T-helper 17 cell (primary cell): ENCODE results near the gene MEDAG. TPM values are rescaled to one million over a fixed set of nuclear protein-coding genes. Genes with fewer than 3 reads are reported as not detected.

ENCODE experiments used
- ATAC-seq: fragments of 150-1000 bp; cut with Tn5 transposase; 2 replicates; pipeline ENCODE4 v1.10.0; 2021; ENCODE audit warnings: mild to moderate bottlenecking, moderate library complexity
- DNase-seq, 3 donors: peaks; one replicate each; pipeline versions ENCODE4 v3.0.0 to v3.0.0-alpha.2; 2020 to 2021
- H3K9me3 ChIP-seq: one replicate; pipeline ENCODE4 v1.7.0; 2013; ENCODE audit warnings: low read length, mild to moderate bottlenecking; ENCODE audit not compliant: control insufficient read depth, poor library complexity, severe bottlenecking
- H3K27ac Mint-ChIP-seq: one replicate; pipeline ENCODE4 v1.8.0; 2022; ENCODE audit warnings: mild to moderate bottlenecking, moderate library complexity, mixed read lengths
- H3K27me3 Mint-ChIP-seq: one replicate; pipeline ENCODE4 v1.8.0; 2022; ENCODE audit warnings: mixed read lengths
- H3K36me3 Mint-ChIP-seq: one replicate; pipeline ENCODE4 v1.8.0; 2022; ENCODE audit warnings: low read depth, mixed read lengths
- H3K4me1 Mint-ChIP-seq: one replicate; pipeline ENCODE4 v1.8.0; 2022; ENCODE audit warnings: mild to moderate bottlenecking, mixed read lengths
- H3K4me3 Mint-ChIP-seq: one replicate; pipeline ENCODE4 v1.8.0; 2022; ENCODE audit warnings: mild to moderate bottlenecking, moderate library complexity, mixed read lengths
- total RNA-seq, 4 donors: library from RNA in 2 of 4; stranded (reverse) in 2 of 4; gene quantifications; one replicate each; pipeline ENCODE4 v1.2.3 and lab custom pipeline; 2022 to 2026

Gene MEDAG
- total RNA-seq, 2 donors from 2014 or later: not detected

DNA sequence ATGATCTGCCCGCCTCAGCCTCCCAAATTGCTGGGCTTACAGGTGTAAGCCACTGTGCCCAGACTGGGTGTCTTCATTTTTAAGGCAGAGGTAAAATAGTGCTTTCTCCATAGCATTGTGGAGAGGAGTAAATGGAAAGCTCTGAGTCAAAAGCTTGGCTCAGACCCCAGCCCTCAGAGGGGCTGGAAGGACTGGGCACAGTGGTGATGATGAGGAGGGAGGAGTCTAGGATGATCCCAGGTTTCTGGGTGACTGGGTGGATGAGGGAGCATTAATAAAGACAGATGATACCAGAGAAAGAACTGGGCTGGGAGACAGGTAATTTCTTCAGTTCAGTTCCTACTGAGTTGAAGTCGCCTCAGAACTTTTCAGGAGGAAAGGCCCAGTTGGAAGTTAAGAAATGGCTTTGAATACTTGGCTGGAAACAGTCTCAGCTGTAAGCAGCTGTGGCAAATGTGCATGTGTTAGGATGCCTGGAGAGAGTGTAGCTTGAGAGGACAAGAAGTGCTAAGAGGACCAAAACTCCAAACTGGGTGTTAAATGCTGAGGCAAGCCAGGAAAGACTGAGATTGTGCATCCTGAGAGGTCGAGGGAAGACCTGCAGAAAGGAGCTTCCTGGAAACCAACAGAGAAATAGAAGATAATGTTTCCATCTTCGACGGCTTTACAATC is 37.1 kb upstream of the MEDAG start:
- Mint-ChIP-seq H3K27ac (no peak overlapping the region), H3K27me3 (peaks cover 39% of the 10 kb centered on the region), H3K4me3 (no peak overlapping the region), H3K36me3 (peaks cover 4% of the 10 kb centered on the region), H3K4me1 (peaks cover 4% of the 10 kb centered on the region)
- DNase-seq: no peak
- H3K9me3 ChIP-seq: no peaks in the 10 kb centered on the region
- no peak for ATAC-seq

DNA sequence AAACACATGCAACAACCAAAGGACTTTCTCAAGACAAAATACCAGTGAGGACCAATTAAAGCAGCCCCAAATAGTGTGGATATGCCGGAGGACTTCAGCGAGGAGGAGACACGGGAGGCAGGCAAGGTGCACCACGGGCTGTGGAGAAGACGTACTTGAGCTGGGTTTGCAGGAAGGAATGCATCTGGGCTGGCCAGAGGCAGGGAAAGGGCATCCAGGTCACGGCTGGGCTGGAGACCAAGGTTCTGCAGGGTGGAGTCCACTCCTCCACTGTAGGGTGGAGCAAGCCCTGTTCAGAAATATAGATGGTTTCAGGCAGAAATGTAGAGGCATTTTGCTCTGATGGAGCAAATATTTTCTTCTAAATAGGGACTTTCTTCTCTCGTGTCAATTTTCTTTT is 36.6 kb upstream of the MEDAG start:
- Mint-ChIP-seq H3K4me1 (peaks cover 4% of the 10 kb centered on the region), H3K36me3 (peaks cover 4% of the 10 kb centered on the region)

DNA sequence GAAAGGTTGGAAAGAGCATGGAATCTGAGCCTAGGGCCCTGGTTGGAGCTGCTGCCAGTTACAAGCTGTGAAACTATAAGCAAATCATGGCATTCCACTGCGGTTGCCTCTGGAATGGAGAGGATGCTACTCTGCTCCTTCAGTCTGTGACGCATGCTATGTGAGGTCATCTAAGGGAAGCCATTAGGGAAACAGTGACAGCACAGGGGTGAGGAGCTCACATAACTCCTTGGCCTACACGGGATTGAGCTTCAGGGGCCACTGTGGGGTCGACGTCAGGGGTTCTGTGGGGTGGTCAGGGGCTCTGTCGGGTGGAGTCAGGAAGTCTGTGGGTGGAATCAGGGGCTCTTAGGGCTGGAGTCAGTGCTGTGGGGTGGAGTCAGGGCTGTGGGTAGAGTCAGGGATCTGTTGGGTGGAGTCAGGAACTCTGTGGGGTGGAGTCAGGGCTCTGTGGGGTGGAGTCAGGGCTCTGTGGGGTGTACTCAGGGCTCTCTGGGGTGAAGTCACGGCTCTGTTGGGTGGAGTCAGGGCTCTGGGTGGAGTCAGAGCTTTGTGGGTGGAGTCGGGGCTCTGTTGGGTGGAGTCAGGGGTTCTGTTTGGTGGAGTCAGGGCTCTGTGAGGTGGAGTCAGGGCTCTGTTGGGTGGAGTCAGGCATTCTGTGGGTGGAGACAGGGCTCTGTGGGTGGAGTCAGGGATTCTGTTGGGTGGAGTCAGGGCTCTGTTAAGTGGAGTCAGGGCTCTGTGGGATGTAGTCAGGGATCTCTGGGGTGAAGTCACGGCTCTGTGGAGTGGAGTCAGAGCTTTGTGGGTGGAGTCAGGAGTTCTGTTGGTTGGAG is 35.8 kb upstream of the MEDAG start:
- H3K4me1 Mint-ChIP-seq: peaks cover 3% of the 10 kb centered on the region
- peaks cover 3% of the 10 kb centered on the region for H3K36me3 Mint-ChIP-seq
- peak; percentile 73 for ATAC-seq
- peaks cover 40% of the 10 kb centered on the region for H3K27me3 Mint-ChIP-seq
- DNase-seq: no peak
- H3K27ac Mint-ChIP-seq: no peak overlapping the region
- no peaks in the 10 kb centered on the region for H3K9me3 ChIP-seq
- H3K4me3 Mint-ChIP-seq: no peak overlapping the region

More for the DNA sequence above, 36.6 kb upstream of the MEDAG start:
- ATAC-seq (no peak), DNase-seq (no peak)
- H3K27me3 Mint-ChIP-seq: peaks cover 39% of the 10 kb centered on the region
- H3K4me3 Mint-ChIP-seq: no peak overlapping the region
- no peak overlapping the region for H3K27ac Mint-ChIP-seq
- no peaks in the 10 kb centered on the region for H3K9me3 ChIP-seq

DNA sequence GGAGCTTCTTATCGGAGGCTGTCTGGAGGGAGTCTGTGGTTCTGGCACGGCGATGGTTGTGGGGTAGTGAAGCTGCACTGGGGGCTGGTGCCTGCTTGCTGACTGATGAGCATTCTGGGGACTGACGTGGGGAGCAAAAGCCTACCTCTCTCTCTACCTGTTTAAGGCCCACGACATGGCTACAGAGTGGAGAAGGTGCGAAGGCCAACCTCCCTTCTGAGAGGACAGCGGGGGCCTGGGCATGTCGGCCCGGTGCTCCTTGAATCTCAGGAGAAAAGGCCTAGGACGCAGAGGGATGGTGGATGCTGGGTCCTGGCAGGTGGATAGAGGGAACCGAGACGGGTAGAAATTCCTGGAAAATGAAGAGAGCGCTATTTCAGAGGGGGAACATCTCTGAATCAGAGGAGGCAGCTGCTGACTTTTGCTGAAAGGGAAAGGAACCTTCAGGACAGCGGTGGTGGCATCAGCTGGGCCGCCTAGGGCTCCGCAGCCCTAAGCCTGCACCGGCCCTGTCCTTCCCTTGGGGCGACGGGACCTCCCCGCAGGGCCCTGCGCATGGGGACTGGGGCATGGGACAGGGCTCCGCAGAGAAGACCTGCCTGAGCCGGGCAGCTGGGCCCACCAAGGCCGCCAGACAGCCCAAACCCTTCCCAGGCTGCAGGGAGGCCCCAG is 35.0 kb upstream of the MEDAG start:
- ATAC-seq (no peak), DNase-seq (no peak)
- no peaks in the 10 kb centered on the region for H3K36me3 Mint-ChIP-seq
- H3K9me3 ChIP-seq: no peaks in the 10 kb centered on the region
- H3K4me3 Mint-ChIP-seq: no peak overlapping the region
- no peak overlapping the region for H3K27ac Mint-ChIP-seq
- H3K4me1 Mint-ChIP-seq: no peaks in the 10 kb centered on the region
- peaks cover 38% of the 10 kb centered on the region for H3K27me3 Mint-ChIP-seq

DNA sequence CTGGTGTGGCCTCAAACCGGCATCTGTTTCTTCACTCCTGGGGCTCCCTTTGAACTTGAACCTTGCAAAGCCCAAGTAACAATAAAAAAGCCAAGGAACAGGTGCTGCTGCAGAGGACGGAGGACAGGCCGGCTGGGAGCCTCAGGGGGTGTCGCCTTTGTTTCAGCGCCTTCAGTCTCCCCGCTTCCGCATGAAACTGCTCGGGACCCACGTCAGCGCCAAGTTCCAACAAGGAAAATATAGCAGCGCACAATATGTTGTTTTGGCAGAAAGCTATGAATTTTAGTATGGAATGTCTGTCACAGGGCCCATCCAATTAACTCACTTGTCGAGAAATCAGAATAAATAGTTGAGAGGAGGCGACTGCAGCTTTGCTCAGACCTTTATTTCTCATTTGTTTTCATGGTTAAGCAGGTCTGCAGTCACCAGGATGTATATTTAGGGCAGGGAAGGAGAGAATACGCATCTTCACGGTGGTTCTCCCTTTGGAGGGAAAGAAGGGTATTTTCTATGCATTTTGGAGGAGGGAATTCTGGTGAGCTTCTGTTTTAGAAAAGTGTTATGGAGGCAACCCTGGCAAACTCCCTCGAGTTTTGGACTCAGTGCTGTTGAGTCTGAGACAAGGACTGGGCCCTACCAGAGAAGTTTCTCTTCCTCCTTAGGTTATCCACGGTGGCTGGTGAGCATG is 34.3 kb upstream of the MEDAG start:
- no peak for ATAC-seq
- H3K36me3 Mint-ChIP-seq: no peaks in the 10 kb centered on the region
- H3K27ac Mint-ChIP-seq: no peak overlapping the region

DNA sequence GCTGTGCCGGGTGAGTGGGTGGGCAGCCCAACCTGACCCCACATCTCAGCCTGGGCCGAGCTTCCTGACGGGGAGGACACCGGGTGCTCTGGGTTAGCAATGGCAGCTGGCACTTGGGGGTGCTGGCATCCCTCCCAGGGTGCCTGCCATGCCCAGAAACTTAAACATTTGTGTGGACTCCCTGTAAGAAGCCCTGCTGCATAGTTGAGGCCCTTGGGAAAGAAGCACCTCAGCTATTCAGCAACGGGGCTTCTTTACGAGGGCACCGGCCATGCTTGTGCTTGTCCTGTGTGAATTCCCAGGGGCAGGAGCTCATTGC is 33.8 kb upstream of the MEDAG start:
- peaks cover 38% of the 10 kb centered on the region for H3K27me3 Mint-ChIP-seq
- no peaks in the 10 kb centered on the region for H3K4me1 Mint-ChIP-seq

More for the DNA sequence above, 34.3 kb upstream of the MEDAG start:
- H3K27me3 Mint-ChIP-seq: peaks cover 38% of the 10 kb centered on the region
- no peak overlapping the region for H3K4me3 Mint-ChIP-seq
- DNase-seq: no peak
- no peaks in the 10 kb centered on the region for H3K4me1 Mint-ChIP-seq
- no peaks in the 10 kb centered on the region for H3K9me3 ChIP-seq

DNA sequence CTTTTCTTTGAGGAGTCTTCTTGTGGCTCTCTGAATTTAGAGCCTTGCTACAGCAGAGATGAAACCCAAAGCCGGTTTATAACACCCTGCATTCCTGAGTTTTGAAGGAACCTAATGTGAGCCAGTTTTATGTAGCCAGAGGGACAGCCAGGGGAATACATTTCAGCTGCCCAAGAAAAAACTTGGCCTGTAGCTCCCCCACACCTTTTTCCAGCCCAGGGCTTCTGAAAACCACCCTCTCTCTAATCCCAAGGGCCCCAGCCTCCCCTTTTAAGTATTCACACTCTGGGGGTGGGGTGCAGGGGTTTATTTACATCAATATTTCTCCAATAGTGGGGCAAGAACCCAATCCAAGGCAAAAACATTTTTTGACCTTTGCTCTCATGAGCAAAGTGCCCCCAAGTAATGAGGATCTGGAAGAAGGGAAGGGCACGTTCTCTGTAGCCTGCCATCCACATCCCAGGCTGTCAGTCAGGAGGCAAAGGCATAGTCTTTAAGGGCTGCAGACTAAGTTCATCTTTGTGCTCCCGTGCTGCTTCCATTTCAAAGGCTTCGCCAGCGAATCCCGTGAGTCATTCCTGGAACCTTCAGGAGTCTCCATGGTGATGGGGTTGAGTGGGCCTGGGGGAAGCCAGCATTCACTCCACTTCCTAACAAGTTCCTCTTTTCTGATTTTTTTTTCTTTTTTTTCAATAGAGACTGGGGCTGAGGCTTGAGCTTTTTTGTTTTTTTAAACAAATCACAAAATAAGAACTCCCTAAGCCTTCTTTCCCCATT is 33.2 kb upstream of the MEDAG start:
- no peak overlapping the region for H3K27ac Mint-ChIP-seq
- no peaks in the 10 kb centered on the region for H3K36me3 Mint-ChIP-seq
- H3K27me3 Mint-ChIP-seq: peaks cover 38% of the 10 kb centered on the region
- no peak overlapping the region for H3K4me3 Mint-ChIP-seq
- DNase-seq (no peak), ATAC-seq (no peak)
- H3K9me3 ChIP-seq: no peaks in the 10 kb centered on the region
- H3K4me1 Mint-ChIP-seq: no peaks in the 10 kb centered on the region

More for the DNA sequence above, 33.8 kb upstream of the MEDAG start:
- H3K9me3 ChIP-seq: no peaks in the 10 kb centered on the region
- Mint-ChIP-seq H3K36me3 (no peaks in the 10 kb centered on the region), H3K4me3 (no peak overlapping the region), H3K27ac (no peak overlapping the region)
- DNase-seq: no peak
- no peak for ATAC-seq

DNA sequence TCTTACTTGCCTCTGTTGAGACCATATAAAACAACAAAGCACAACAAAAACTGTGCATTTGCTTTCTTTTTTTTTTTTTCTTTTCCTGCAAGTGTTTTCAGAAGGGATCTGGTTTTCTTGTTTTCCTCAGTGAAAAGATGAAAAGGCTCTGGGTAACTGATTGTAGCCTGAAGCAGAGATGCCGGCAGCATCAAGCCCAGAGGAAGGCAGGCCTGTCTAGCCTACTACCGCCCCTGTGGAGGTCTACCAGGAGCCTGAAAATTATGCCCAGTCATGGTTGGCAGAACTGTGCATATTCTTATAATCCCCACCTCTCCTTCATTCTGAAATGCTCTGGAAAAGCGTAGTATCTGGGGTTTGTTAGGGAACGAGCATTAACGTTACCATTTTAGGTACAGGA is 32.6 kb upstream of the MEDAG start:
- no peaks in the 10 kb centered on the region for H3K9me3 ChIP-seq
- Mint-ChIP-seq H3K36me3 (no peaks in the 10 kb centered on the region), H3K27ac (no peak overlapping the region), H3K27me3 (peaks cover 38% of the 10 kb centered on the region), H3K4me1 (no peaks in the 10 kb centered on the region), H3K4me3 (no peak overlapping the region)
- no peak for DNase-seq
- ATAC-seq: no peak

DNA sequence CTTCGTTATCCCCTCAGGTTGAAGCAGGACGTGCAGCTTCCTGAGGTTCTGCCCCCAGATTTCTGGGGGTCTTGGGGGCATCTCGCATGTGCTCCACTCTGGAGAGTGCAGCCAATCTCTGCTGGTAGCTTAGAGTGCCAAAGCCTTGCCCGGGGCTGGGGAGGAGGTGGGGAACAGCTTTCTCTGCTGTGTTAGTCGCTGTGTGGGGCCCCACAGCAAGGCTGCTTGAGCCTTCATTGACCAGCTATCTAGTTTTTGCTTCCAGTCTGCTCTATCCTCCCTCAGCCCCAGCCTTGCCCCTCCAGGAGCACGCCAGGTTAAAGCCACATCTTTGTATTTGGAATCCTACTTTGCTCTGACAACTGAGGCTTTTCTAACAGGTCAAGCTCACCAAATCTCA is 32.0 kb upstream of the MEDAG start:
- H3K9me3 ChIP-seq: no peaks in the 10 kb centered on the region
- DNase-seq (no peak), ATAC-seq (no peak)
- no peak overlapping the region for H3K27ac Mint-ChIP-seq
- no peaks in the 10 kb centered on the region for H3K36me3 Mint-ChIP-seq
- H3K27me3 Mint-ChIP-seq: peaks cover 32% of the 10 kb centered on the region
- no peak overlapping the region for H3K4me3 Mint-ChIP-seq
- no peaks in the 10 kb centered on the region for H3K4me1 Mint-ChIP-seq

DNA sequence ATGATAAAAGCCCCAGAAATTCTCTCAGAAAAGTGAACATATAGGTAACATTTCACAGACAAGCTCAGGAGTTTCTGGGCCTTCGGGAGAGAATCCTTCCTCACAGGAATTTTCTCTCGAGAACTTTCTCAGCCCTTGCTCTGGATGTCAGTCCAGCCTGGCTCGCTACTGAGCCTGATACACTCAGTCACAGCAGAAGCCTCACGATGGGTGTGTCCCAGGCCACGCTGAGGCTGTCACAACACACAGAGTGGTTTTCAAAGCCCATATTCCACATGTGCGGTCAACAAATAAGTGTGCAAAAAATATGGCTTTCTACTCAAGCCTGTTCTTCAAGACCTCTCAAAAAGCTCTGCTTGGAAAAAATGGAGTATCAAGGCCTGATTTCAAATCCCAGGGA is 31.5 kb upstream of the MEDAG start:
- Mint-ChIP-seq H3K27me3 (peaks cover 34% of the 10 kb centered on the region), H3K4me1 (no peaks in the 10 kb centered on the region), H3K4me3 (no peak overlapping the region), H3K27ac (no peak overlapping the region), H3K36me3 (no peaks in the 10 kb centered on the region)
- no peaks in the 10 kb centered on the region for H3K9me3 ChIP-seq
- ATAC-seq: no peak
- no peak for DNase-seq

DNA sequence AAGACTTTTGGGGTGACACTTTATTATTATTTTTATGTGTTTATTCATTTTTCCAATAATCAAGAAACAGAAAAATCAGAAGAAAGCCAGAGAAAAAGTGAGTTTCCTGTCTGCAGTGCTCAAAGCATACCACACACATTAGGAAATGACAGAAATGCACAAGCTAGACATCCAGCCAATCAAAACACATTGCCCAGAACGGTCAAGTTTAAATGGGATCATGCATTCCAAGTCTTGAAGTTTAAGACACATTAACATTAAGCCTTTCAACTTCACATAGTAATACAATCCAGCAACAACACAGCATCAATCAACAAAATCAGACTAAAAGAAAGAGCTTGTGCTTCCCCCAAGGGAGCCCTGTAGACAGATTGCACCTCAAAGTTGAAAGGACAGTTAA is 28.7 kb upstream of the MEDAG start:
- peaks cover 2% of the 10 kb centered on the region for H3K4me1 Mint-ChIP-seq
- no peak for ATAC-seq

DNA sequence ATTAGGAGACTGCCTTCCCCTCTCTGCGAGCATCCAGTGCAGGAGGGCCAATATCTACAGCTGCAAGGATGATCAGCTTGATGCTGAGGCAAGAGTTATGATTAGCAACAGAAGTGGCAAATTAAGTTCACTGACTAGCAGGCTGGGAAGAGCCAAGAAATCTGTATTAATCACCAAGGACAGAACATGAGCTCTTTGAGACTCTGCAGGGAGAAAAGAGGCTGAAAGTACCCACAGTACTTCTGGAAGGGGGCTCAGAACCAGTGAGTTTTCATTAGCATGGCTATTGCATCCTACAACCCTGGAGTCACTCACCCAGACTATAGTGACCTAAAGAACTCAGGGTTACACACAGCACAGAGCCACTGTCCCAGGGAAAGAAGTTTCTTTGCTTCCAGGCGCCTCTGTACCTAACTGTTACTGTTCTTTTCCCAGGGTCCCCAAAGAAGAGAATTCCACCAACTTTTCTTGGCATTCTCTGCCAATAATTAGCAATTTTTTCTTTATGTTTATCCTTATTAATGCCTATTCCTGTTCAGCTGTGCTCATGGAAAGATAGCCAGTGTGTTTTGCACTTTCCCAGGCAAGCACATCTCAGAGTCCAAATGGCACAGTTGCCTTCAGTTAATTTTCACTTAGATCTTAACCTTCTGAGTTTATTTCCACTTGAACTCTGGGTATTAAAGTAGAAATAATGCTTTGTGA is 25.8 kb upstream of the MEDAG start:
- Mint-ChIP-seq H3K36me3 (peaks cover 8% of the 10 kb centered on the region), H3K27ac (no peak overlapping the region), H3K27me3 (peaks cover 29% of the 10 kb centered on the region), H3K4me1 (peaks cover 2% of the 10 kb centered on the region), H3K4me3 (no peak overlapping the region)
- ATAC-seq (no peak), DNase-seq (no peak)
- H3K9me3 ChIP-seq: no peaks in the 10 kb centered on the region

More for the DNA sequence above, 28.7 kb upstream of the MEDAG start:
- Mint-ChIP-seq H3K4me3 (no peak overlapping the region), H3K36me3 (peaks cover 6% of the 10 kb centered on the region), H3K27ac (no peak overlapping the region), H3K27me3 (peaks cover 37% of the 10 kb centered on the region)
- DNase-seq: no peak
- no peaks in the 10 kb centered on the region for H3K9me3 ChIP-seq
